A673 (cell line): ENCODE results near the gene EPB41L4A.

Source experiments
- CTCF ChIP-seq: fragments of 300-800, 200-600 bp; sonication (generic); conservative IDR thresholded peaks from 2 replicates; pipeline ENCODE4 v1.5.1; 2017; ENCODE audit warnings: low read depth, mild to moderate bottlenecking, antibody characterized with exemption, low read length, moderate library complexity, mixed read lengths
- EZH2 ChIP-seq: fragments of 200-600 bp; sonication (generic); IDR thresholded peaks from 2 replicates; pipeline ENCODE4 v1.6.1; 2017; ENCODE audit warnings: borderline replicate concordance, low read depth, mild to moderate bottlenecking, mixed read lengths, antibody characterized with exemption, low read length; ENCODE audit not compliant: poor library complexity, severe bottlenecking

- TF ChIP-seq CTCF (no peak), EZH2 (no peak)
Measured at GRCh38 chr5:112386766-112387165, 32.3 kb downstream of the EPB41L4A start.
